MCF 10A (cell line): ENCODE data around the gene IKZF1. TPM values are rescaled to one million over a fixed set of nuclear protein-coding genes. Genes with fewer than 3 reads are reported as not detected.

Experiments used
- BruUV-seq: library from RNA; stranded (reverse); fragments of 400-500 nt; replicated peaks from 2 replicates; lab custom pipeline; 2021; lab: Mats Ljungman, UMichigan
- CTCF ChIA-PET: fragments of 300-600 bp; sonication (Branson Sonifier 250); formaldehyde crosslinking; extraction: SDS; loops from one replicate; lab custom pipeline; 2021; ENCODE audit warnings: antibody characterized with exemption, inconsistent platforms; lab: Yijun Ruan, JAX
- POLR2A ChIA-PET: fragments of 300-600, 350-650 bp; sonication (Branson Sonifier 250); formaldehyde crosslinking; extraction: SDS; loops from one replicate; lab custom pipeline; 2020; ENCODE audit warnings: antibody characterized with exemption, inconsistent platforms; lab: Yijun Ruan, JAX
- DNase-seq: peaks from one replicate; pipeline ENCODE4 v3.0.0-alpha.2; 2018; ENCODE audit not compliant: unreplicated experiment
- H3K27ac Mint-ChIP-seq: one replicate; pipeline ENCODE4 v1.8.0; 2022; ENCODE audit warnings: mild to moderate bottlenecking, low read depth, mixed read lengths; ENCODE audit not compliant: unreplicated experiment
- H3K27me3 Mint-ChIP-seq: one replicate; pipeline ENCODE4 v1.8.0; 2022; ENCODE audit warnings: mixed read lengths; ENCODE audit not compliant: insufficient read depth, unreplicated experiment
- H3K36me3 Mint-ChIP-seq: one replicate; pipeline ENCODE4 v1.8.0; 2022; ENCODE audit warnings: mild to moderate bottlenecking, moderate library complexity, mixed read lengths; ENCODE audit not compliant: insufficient read depth, unreplicated experiment
- H3K4me1 Mint-ChIP-seq: one replicate; pipeline ENCODE4 v1.8.0; 2022; ENCODE audit warnings: mixed read lengths; ENCODE audit not compliant: insufficient read depth, unreplicated experiment
- H3K4me3 Mint-ChIP-seq: one replicate; pipeline ENCODE4 v1.8.0; 2022; ENCODE audit warnings: mild to moderate bottlenecking, moderate library complexity, mixed read lengths; ENCODE audit not compliant: unreplicated experiment
- H3K9me3 Mint-ChIP-seq: one replicate; pipeline ENCODE4 v1.8.0; 2022; ENCODE audit warnings: mixed read lengths; ENCODE audit not compliant: unreplicated experiment
- intact Hi-C: fragments of 100-400 bp; cut with micrococcal nuclease; formaldehyde crosslinking; loops from 2 replicates; pipeline ENCODE4 v1.14.1; 2022
- total RNA-seq: library from RNA; stranded (reverse); gene quantifications from 2 replicates; pipeline ENCODE4 v1.2.3, GENCODE V29; 2022
- TF ChIP-seq, protein P1 (sequence below): fragments of 200-600 bp; IDR thresholded peaks from one replicate; pipeline ENCODE4 v1.8.0; 2022; ENCODE audit warnings: antibody characterized with exemption, mild to moderate bottlenecking; ENCODE audit not compliant: unreplicated experiment

Gene IKZF1
- total RNA-seq, 1 experiment from 2014 or later = not detected

DNA sequence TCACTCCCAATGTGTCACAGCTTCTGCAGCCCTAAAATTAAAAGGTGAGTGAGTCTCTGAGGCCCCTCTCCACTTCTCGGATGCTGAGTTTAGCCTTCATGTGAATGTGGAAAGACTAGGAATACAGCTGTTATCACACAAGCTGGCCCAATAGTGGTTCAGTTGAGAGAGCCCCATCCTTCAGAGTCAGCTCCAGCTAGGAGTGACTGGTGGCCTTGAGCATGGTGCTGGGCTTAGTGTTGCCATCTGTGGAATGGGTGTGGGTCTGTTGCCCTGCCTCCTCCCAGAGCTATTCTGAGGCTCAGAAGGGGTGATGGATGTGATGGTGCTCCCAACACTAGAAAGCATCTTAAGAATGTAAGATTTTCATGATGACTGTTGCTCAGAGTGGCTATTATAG, 89.8 kb downstream of the IKZF1 start:
- no peaks in the 10 kb centered on the region for H3K36me3 Mint-ChIP-seq
- intact Hi-C loops = no loop called here
- TF ChIP-seq, protein P1, sequence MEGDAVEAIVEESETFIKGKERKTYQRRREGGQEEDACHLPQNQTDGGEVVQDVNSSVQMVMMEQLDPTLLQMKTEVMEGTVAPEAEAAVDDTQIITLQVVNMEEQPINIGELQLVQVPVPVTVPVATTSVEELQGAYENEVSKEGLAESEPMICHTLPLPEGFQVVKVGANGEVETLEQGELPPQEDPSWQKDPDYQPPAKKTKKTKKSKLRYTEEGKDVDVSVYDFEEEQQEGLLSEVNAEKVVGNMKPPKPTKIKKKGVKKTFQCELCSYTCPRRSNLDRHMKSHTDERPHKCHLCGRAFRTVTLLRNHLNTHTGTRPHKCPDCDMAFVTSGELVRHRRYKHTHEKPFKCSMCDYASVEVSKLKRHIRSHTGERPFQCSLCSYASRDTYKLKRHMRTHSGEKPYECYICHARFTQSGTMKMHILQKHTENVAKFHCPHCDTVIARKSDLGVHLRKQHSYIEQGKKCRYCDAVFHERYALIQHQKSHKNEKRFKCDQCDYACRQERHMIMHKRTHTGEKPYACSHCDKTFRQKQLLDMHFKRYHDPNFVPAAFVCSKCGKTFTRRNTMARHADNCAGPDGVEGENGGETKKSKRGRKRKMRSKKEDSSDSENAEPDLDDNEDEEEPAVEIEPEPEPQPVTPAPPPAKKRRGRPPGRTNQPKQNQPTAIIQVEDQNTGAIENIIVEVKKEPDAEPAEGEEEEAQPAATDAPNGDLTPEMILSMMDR = no peak
- H3K9me3 Mint-ChIP-seq = no peaks in the 10 kb centered on the region
- DNase-seq = no peak
- no peaks in the 10 kb centered on the region for H3K4me1 Mint-ChIP-seq
- H3K4me3 Mint-ChIP-seq = no peak overlapping the region
- ChIA-PET POLR2A (no interaction called here), CTCF (interaction anchor here (1.1 kb wide), 1 partner anchor 24 kb away, joined by 6 read pairs; no protein-coding TSS in a partner anchor)
- H3K27me3 Mint-ChIP-seq = peaks cover 92% of the 10 kb centered on the region
- no TSS peak for BruUV-seq
- H3K27ac Mint-ChIP-seq = no peak overlapping the region

DNA sequence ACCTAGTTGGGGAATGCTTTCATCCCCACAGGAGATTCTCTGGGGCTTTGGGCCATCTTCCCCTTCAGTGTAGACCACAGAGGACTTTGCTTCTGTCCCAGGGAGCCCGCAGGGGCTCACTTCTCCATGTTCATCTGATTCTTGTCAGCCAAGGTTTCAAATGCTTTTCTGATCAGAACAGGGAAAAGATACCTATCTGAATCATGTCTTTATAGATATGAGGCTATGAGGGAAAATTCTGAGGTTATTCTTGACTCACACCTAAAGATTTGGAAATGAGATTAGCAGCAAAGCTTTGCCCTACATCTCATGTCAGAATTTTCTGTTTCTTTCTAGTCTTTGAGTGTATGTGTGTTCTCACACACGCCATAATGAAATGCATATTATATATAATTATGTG, 92.3 kb downstream of the IKZF1 start:
- CTCF ChIA-PET = interaction anchor here (0.6 kb wide), 1 partner anchor 145 kb away, joined by 3 read pairs; no protein-coding TSS in a partner anchor
- no peaks in the 10 kb centered on the region for H3K36me3 Mint-ChIP-seq
- no TSS peak for BruUV-seq
- H3K27ac Mint-ChIP-seq = no peak overlapping the region
- intact Hi-C loops = no loop called here
- TF ChIP-seq, protein P1 = no peak
- no peaks in the 10 kb centered on the region for H3K4me1 Mint-ChIP-seq
- POLR2A ChIA-PET = no interaction called here
- H3K4me3 Mint-ChIP-seq = no peak overlapping the region
- DNase-seq = no peak
- H3K9me3 Mint-ChIP-seq = no peaks in the 10 kb centered on the region
- H3K27me3 Mint-ChIP-seq = peaks cover 88% of the 10 kb centered on the region

DNA sequence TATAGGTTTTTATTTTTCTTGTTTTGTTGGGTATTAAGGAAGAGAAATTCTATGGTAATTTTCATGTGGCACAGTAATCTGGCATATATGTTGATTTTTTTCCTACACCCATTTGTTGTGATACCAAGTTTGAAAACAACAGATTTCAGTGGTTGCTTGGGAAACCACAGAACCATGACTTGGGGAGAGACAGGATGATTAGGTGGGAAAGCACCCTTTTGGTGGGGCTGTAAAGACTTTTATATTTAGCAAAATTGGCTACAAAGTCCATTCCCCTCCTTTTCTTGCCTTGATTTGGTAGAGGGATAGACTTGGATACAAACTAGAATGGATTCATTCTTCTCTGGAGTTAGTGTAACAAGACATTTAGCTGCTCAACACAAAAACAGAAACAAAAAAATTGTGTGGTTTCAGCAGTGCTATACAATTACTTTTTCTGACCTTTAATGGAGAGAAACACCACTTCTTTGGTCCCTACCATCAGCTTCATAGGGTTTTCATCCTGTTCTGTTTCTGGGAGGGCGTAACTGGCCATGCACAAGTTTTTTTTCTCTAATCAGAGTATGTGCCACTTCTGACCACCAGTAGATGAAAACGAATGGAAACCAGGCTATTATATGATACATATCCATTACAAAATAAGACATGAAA, 92.9 kb downstream of the IKZF1 start:
- CTCF ChIA-PET = interaction anchor here (0.6 kb wide), 2 partner anchors 146 to 408 kb away, joined by 3 read pairs; no protein-coding TSS in a partner anchor
- no peaks in the 10 kb centered on the region for H3K36me3 Mint-ChIP-seq
- TF ChIP-seq, protein P1 = no peak
- BruUV-seq = no TSS peak
- H3K4me1 Mint-ChIP-seq = no peaks in the 10 kb centered on the region
- intact Hi-C loops = no loop called here
- H3K27me3 Mint-ChIP-seq = peaks cover 88% of the 10 kb centered on the region
- H3K4me3 Mint-ChIP-seq = no peak overlapping the region
- H3K27ac Mint-ChIP-seq = no peak overlapping the region
- no peaks in the 10 kb centered on the region for H3K9me3 Mint-ChIP-seq
- POLR2A ChIA-PET = no interaction called here
- DNase-seq = no peak

DNA sequence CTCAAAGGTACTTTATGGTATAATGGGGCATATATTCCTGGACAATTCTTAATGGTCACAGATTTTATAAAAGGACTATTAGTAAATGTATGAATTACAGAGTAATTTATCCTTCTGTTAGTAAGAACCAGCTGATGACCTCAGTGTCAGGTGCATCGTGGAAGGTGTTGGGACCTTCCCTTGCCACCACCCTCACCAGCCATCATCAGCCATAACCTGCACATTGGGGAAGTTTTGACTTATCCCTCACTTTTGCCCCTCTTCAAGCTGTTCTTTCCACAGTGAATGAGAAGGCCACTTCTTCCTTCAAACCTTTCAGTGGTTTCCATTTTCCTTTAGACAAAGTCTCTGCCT, 93.4 kb downstream of the IKZF1 start:
- intact Hi-C loops = no loop called here
- Mint-ChIP-seq H3K27me3 (peaks cover 88% of the 10 kb centered on the region), H3K36me3 (no peaks in the 10 kb centered on the region), H3K4me1 (no peaks in the 10 kb centered on the region), H3K9me3 (no peaks in the 10 kb centered on the region), H3K27ac (no peak overlapping the region), H3K4me3 (no peak overlapping the region)
- no peak for DNase-seq
- ChIA-PET POLR2A (no interaction called here), CTCF (interaction anchor here (0.7 kb wide), 1 partner anchor 147 kb away, joined by 3 read pairs; no protein-coding TSS in a partner anchor)
- no TSS peak for BruUV-seq
- TF ChIP-seq, protein P1 = no peak
